MM.1S (cell line): ENCODE data around the gene ARFIP1.

Source experiments
- CTCF ChIP-seq: fragments of 300-600 bp; sonication (generic); IDR thresholded peaks from 2 replicates; pipeline ENCODE4 v1.5.1; 2016; ENCODE audit warnings: antibody characterized with exemption, low read length, mixed read lengths
- EZH2 ChIP-seq: fragments of 300-600 bp; sonication (generic); optimal IDR thresholded peaks from 2 replicates; pipeline ENCODE3; 2017; ENCODE audit warnings: low read depth, mild to moderate bottlenecking, antibody characterized with exemption, low read length, mixed read lengths
- EZH2phosphoT487 ChIP-seq: fragments of 300-600 bp; sonication (generic); IDR thresholded peaks from 2 replicates; pipeline ENCODE4 v1.6.1; 2018; ENCODE audit warnings: antibody characterized with exemption, low read length

DNA sequence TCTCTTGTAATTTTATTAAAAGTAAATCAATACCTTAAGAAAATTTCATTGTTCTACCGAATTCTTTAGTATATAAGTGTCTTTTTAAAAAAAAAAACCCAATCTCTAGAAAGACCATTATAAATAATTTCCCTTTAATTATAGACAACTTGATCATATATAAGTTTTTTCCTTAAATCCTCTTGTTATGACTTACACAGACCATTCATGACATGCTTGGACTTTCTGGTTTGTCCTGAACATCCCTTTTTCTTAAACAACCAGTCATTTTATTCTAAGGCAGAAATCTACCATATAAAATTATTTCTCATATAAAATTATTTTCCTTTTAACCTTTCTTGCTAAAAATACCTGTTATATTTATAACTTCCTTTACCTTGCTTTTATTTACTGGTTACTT lies 141.0 kb downstream of the ARFIP1 start:
- TF ChIP-seq EZH2 (no peak), CTCF (no peak), EZH2phosphoT487 (no peak)
